GM19240 (cell line): ENCODE measurements around the gene ADAMTS19.

ENCODE experiments used
- DNase-seq: peaks from one replicate; pipeline ENCODE4 v3.0.0; 2011; ENCODE audit warnings: low spot score; ENCODE audit not compliant: insufficient read length

Gene ADAMTS19

DNA sequence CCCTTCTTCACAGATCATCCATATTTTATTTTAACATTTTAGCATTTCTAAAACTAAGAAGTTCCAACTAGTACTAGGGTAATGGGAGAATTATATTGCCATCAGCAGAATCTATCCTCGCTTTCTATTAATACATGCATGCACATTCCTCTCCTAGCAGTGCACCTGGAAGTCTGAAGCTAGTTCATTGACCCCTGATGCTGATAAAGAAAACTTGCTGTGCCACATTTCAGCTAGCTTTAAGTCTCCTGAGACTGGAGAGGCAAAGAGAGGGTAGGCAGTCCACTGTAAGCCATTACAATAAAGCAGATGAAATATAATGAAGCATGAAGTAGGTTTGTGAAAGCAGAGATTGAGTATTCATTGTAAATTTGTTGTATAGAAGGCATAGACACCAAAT lies 303.6 kb downstream of the ADAMTS19 start:
- DNase-seq: no peak

GRCh38 chr5:129766798-129767197 lies 306.7 kb downstream of the ADAMTS19 start:
- no peak for DNase-seq

GRCh38 chr5:129767927-129768380 lies 307.9 kb downstream of the ADAMTS19 start:
- DNase-seq: peak; percentile 8

DNA sequence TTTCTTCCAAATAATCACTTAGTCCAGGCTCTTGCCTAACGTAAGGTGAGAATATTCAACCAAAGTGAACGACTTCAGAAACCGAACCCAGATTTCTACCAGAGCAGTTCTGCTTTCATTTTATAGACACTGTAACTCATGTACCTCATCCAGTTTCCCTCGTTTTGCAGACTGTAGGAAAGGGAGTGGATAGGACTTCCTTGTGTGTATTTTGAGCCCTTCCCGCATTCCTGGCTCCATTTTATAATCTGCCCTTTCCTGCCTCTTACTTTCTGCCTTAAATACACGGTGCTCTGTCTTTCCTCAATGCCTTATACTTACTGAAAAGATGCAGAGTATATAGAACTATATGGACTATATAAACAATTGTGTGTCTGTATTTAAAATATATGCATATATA lies 308.6 kb downstream of the ADAMTS19 start:
- DNase-seq: no peak

DNA sequence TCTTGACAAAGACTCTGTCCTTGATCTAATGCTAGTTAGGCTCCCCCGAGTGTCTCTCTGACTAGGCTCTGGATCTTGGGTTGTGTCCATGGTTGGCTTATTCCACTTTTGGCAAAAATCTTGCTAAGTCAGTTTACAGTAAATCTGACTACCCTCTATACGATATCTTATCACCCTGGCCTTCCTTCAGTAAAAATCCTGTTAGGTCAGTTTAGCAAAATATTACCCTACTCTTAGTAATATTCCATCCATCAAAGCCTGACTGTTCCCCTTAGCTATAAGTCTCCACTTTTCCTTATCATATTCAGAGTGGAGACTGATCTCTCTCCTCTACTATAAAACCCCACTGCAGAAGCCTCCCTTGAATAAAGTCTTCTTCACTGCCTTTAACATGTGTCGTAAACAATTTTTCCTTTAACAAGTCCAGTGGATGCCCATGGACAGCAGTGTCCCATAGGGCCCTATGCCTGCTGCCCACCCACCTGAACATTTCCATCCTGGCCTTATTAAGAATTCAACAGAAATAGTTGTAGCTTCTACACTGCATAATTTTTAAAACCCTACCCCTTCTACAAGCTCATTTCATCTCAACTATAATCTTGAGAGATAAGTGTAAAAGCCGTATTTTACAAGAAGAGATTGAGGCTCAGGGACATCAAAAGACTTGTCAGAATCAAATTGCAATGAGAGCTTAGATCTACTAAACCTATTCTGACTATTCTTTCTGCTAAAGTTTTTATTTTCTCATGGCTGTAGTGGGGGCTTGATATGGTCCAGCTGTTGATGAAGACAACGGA lies 310.1 kb downstream of the ADAMTS19 start:
- no peak for DNase-seq

DNA sequence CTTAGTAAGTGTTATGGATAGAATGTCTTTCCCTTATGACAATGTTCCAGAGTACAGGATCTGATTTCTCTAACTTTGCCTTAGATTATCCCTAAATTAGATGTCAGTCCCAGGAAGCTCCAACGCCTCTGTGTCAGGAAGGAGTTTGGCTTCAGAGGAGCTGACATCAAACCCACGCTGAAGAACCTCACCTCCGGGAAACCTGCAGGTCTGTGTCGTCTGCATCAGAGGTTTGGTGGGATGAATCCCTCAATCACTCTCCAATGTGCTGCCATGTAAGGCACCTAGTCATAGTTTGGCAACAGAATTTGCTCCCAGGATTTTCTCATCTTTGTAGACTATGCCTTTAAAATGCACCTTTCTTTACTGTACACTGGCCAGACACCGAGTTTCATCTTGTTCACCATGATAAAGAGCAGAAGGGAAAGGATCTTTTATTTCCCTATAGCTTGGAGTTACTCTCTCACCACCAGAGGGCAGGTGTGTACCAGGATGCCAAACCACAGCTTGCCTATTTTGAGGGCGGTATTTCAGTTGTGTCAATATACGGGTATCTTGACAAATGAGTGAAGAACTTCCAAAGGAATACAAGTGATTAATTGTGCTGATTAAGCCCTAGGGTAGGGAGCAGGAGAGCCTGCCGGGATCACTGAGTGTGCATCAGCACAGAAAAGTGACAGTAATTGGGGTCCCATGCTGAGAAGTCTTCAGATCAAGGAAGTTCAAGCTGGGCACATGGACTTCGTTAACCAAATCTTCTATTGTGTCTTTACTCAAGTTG lies 311.1 kb downstream of the ADAMTS19 start:
- DNase-seq: no peak

- DNase-seq: no peak
Measured at GRCh38 chr5:129773376-129773775, 313.3 kb downstream of the ADAMTS19 start.

DNA sequence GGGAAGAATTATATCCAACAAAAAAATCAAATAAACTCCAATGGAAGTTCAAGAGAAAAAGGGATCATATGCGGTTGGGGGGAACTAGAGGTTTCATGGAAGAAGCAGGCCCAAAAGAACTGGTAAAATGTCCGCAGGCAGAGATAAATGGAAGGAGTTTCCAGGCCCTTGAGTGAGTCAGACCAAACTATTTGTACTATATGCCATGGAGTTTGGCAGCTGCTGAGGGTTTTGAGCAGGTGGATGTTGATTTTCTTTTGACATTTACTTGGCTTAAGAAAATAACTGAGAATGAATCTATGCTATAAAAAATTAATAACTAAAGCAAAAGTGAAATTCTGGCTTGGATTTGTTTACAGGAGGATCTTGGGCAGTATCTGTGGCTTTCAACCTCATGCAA lies 321.5 kb downstream of the ADAMTS19 start:
- DNase-seq: no peak
